Measurements from ENCODE around the gene ASAH2.
A peak's percentile ranks its signal among the peaks of the same experiment; 100 is the strongest.
"Not testable (repeated sequence)": the region's sequence is repeated elsewhere in the genome, so short reads cannot be mapped to it uniquely, and the experiment has no call there.

The ASAH2 gene

GRCh38 chr10:50250096-50250854 lies 1.0 kb downstream of the ASAH2 start:
- DNase-seq: no peak

DNA sequence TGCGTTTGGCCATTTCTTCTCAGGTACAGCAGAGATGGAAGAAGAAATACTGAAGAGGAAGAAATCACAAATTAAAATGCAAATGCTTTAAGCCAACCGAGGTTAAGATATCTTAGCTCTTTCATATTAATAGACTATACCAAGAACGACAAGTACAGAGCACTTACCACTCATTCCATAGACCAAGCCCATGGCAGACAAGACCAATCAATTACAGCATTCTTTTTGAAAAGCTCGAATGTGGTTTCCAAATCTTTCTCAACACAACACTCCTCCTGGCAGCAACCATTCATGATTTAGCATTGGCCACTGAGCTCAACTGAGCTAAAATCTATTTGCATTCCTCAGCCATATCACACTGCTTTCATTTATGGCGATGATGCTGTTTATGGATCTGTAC lies 2.7 kb downstream of the ASAH2 start:
- DNase-seq: no peak

- no peak for DNase-seq
These were observed 3.3 kb downstream of the ASAH2 start for GRCh38 chr10:50248062-50248461.

- no peak for DNase-seq
These were observed 7.1 kb downstream of the ASAH2 start for GRCh38 chr10:50244201-50244600.

DNA sequence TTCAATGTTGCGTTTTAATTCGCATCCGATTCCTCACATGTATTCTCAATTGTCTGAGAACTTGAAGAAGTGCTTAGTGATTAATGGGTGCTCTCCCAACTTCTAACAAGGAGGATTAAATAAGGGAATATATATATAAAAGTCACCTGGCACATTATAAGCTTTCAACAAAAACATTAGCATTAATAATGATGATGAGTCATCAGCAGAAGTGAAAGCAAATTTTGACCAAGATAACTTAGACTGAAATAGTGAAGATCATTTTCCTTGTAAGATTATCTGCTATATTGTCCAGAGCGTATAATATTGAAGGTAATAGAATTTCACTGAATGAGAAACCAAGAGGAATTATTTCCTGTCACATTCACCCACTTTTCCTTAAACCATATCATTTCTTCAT lies 8.5 kb downstream of the ASAH2 start:
- DNase-seq: no peak

GRCh38 chr10:50241478-50241877 lies 9.8 kb downstream of the ASAH2 start:
- DNase-seq: not testable (repeated sequence)

- DNase-seq: no peak
These were observed 16.8 kb downstream of the ASAH2 start for GRCh38 chr10:50234486-50234885.

DNA sequence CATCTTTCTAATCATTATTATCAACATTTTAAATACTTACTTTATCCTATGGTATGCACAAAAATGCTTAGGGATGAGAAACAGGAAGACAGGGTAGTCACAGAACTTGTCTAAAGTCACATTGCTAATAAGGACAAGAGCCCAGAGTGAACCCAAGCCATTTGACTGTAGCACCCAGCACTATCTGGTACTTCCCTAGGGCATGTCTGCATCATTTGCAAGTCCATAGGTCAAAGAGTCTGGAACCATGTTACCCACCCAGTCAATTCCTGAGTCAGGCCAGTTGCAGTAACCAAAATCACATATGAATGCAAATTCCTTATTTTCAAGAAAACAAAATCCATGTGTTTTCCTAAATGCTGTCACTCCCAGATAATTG lies 19.1 kb downstream of the ASAH2 start:
- DNase-seq: no peak

DNA sequence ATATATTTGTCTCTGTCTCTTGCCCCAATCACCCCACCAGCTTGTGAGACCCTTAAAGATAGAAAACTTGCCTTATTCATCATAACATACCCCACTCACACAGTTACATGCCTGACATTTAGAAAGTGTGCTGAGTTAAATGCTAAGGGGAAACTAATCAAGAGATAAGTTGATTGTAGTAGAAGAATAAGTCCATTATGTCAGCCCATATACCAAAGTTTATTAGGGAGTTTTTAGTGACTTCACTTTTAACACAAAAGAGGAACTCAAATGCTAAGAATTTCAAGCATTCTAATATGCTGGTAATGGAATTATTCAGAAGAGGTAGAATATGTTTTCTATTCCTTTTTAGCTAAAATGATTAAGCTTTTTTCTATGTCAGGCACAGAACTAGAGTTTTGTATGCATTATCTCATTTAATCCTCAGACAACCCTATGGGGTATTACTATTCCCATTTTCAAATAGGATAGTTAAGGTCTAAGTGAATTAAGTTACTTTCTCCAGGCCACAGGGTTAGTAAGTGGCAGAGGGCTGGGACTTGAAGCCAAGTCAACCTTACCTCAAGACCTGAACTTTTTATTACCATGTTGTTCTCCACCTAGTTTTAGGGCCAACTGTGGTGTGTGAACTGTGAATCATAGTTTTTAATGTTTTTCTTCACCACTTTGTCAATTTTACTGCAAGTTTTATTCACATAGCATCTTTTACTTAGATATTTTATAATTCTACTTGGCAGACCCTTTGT lies 19.6 kb downstream of the ASAH2 start:
- no peak for DNase-seq

- no peak for DNase-seq
These were observed 21.9 kb downstream of the ASAH2 start for GRCh38 chr10:50229460-50229859.

GRCh38 chr10:50228672-50229071 lies 22.6 kb downstream of the ASAH2 start:
- no peak for DNase-seq

- no peak for DNase-seq
These were observed 24.7 kb downstream of the ASAH2 start for GRCh38 chr10:50226610-50227009.

- DNase-seq: peak; percentile 62
These were observed 26.9 kb downstream of the ASAH2 start for GRCh38 chr10:50224330-50224952.

GRCh38 chr10:50222199-50222598 lies 29.1 kb downstream of the ASAH2 start:
- DNase-seq: no peak

DNA sequence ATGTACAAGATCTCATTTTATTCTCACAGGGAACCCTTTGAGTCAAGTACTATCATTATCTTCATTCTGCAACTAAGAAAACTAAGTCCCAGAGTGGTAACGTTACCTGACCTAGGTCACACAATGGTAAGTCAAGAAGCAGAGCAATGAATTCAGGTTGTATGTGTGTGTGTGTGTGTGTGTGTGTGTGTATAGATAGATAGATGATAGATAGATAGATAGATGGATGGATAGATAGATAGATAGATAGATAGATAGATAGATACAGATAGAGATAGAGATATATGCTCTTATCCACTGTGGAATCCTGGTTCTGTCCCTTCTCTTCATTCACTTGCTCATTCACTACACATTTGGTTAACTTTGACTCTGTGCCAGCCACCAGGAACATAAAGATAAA lies 29.8 kb downstream of the ASAH2 start:
- DNase-seq: no peak

DNA sequence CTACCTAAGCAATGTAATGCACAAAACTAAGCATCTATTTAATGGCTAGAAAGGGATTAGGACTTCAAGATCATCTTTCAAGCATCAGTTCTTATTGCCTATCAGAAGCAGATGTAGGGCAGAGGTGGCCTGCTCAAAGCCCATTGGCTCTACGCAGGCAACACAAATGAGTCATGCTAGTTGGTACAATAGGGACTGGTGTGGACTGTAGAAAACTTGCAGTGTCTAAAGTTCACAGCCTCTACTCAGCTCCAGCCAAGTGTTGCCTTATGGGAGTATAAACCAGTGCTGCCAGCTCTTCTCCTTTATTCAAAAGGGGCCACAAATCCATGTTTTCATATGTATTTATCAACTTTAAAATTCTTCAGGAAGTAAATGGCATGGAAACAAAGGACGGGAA lies 31.7 kb downstream of the ASAH2 start:
- DNase-seq: no peak

DNA sequence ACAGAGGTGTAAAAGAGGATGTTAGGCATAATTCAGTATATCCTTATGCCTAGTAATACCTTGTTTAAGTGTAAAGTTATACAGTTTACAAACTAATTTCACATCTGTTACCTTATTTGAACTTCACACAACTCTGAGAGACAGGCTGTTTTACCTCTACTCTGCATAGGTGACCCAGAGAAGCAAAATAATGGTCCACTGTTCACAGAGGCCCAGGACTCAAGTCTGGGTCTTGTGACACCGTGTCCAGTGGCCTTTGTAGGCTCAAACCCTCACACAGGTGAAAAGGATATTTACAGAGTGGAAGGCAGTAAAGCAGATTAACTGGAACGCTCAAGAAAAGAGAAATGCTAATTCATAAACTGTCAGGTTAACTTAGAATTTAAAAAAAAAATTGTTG lies 32.1 kb downstream of the ASAH2 start:
- no peak for DNase-seq

DNA sequence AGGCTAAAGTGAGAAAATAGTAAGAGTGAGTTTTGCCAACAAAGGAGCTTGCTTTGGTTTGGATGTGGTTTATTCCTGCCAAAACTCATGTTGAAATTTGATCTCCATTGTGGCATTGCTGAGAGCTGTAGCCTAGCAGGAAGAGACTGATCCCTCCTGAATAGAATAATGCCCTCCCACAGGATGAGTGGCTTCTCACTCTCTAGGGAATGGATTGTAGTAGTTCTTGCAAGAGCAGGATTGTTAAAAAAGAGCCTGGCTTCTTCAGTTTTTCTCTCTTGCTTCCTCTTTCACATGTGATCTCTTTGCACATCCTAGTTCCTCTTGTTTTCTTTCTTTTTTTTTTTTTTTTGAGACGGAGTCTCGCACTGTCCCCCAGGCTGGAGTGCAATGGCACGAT lies 34.4 kb downstream of the ASAH2 start:
- no peak for DNase-seq

DNA sequence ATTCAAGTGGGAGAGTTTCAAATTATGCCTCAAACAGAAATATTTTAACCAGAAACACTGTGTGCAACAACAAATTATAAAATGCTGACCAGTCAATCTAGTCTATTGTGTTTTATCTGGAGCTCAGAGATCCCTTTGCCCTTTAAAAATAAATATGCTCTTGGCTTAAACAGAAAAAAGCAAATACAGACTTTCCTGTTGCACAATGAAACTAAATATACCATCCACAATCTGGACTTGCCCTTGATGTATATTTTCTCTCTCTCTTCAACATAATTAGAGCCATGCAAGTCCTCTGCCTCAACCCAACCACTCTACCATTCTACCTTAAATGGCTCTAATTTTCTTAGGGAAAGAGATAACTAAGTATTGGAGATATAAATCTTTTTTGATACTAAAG lies 34.9 kb downstream of the ASAH2 start:
- no peak for DNase-seq

GRCh38 chr10:50211670-50212069 lies 39.6 kb downstream of the ASAH2 start:
- DNase-seq: no peak

DNA sequence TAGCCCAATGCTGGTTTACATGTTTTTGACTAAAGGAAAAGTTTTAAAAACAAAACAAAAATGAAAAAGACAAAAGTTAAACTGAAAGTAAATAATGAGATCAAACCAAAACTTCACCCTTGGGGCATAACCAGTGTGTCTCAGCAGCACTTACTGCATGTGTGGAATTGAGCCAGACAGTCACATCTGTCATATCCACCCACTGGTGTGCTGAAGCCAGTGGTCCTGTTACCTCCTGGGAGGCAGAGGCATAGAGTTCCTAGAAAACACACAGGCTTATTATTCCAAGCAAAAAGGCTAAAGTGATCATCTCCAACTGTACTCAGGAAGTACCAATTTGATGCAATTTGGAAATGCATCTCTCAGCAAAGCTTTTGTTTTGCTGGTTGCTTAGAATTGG lies 40.4 kb downstream of the ASAH2 start:
- no peak for DNase-seq
